Umbilical cord (tissue), 2 donors: ENCODE measurements around the gene CAPN5. TPM values are rescaled to one million over a fixed set of nuclear protein-coding genes. Genes with fewer than 3 reads are reported as not detected.

Source experiments
- DNase-seq: peaks from one replicate; pipeline ENCODE4 v3.0.0-alpha.2; 2015; ENCODE audit warnings: low spot score
- total RNA-seq: library from RNA; depleted of rRNA; stranded (reverse); fragments of >200 nt; gene quantifications from one replicate; pipeline ENCODE4 v1.2.3, GENCODE V29; 2014; ENCODE audit warnings: low replicate concordance; ENCODE audit not compliant: insufficient read depth

The CAPN5 gene
- total RNA-seq, 1 donor from 2014 or later = 2.4 TPM

DNA sequence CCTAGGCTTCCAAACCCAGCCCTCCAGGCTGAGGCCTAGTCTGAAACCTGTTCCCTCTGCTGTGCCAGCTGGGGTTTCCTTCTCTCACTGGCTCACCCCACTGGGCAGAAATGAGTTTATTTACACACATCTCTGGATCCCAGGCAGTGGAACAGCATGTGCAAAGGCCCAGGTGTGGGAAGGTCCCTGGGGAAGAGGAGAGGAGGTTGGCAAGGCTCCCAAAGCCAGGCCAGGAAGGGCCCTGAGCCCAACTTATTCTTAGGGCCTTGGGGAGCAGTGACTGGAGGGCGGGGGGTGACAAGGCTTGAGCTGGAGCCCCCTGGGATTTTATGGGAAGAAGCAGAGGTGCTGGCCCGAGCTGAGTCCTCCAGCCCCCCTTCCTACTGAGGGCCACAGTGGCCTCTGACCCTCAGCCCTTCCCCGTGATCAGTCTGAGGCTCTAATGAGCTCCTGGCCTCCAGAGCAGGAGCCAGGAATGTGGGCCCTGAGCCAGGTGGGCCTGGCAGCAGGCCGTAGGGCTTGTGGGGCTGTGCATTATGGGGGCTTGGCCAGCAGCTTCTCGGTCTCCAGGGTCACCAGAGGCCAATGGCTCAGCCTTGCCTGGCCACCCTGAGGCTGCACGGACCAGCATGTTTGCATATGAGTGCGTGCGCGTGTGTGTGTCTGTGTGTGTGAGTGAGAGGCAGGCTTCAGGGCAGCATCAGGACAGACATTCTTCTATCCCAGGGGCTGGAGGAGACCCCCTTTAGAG, 64.2 kb downstream of the CAPN5 start:
- no peak for DNase-seq

- DNase-seq = no peak
These were observed 64.8 kb downstream of the CAPN5 start for GRCh38 chr11:77131560-77131959.

DNA sequence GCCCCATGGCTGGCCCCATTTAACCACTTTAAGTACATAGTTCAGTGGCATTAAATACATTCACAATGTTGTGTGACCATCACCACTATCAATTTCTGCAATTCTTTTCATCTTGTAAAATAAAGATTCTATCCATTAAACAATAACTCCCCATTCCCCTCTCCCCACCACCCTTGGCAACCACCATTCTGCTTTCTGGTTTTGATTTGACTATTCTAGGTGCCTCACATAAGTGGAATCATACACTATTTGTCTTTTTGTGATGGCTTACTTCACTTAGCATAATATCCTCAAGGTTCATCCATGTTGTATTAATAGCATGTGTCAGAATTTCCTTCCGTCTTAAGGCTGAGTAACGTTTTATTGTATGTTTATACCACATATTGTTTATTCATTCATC, 68.3 kb downstream of the CAPN5 start:
- DNase-seq = no peak

DNA sequence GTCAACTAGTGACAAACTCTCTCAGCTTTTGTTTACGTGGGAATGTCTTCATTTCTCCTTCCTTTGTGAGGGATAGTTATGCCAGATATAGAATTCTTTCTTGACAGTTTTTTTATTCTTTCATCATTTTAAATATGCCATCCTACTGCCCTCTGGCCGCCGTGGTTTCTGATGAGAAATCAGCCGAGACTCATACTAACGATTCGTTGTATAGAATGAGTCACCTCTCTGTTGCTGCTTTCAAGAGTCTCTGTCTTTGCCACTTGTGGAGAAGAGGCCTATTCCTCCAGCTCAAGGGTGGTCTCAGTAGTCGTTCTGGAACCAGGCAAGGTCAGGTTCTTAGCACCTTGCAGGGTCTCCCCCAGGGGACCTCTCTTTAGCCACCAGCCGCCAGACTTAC, 69.3 kb downstream of the CAPN5 start:
- no peak for DNase-seq

- no peak for DNase-seq
These were observed 70.1 kb downstream of the CAPN5 start for GRCh38 chr11:77136784-77137420.

DNA sequence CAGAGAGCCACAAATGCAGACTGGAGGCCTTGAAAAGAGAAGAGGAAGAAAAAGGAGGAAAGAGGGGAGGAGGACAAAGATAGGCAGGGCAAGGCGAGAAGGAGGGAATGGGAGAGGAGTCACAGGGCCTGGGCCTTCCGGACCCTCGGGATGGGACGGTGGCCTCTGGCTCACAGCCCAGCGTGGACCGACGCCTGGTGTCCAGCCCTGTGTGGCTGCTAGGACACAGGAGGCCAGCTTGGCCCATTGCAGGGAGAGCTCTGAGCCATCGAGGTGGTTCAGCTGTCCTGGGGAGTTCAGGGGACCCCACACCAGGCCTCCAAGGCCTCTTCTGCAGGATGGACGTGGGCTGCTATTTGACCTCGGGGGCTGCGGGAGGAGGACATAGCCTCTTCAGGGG, 70.7 kb downstream of the CAPN5 start:
- DNase-seq = no peak

DNA sequence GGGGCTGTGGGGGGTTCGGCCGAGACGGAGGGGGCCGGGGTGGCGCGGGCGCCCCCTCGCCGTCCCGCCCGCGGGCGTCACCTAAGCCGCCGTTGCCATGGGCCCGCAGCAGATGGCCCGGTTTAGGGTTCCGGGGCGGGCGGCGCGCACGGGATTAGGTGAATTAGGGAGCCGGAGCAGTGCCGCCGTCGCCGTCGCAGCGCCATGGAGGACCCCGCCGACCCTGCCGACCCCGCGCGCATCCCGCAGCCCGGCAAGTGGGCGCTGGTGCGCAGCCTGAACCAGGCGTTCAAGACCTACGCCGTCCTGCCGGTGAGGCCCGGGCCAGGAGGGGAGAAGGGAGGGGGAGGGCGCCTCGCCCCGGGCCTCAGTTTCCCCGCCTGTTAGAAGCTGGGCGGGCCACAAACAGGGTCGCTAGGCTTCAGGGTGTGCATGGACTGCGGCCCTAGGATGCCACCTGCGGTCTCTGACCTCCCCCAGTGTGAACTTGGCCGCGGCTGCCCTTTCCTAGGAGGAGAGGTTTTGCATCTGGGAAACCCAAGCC, 71.4 kb downstream of the CAPN5 start:
- DNase-seq = no peak

DNA sequence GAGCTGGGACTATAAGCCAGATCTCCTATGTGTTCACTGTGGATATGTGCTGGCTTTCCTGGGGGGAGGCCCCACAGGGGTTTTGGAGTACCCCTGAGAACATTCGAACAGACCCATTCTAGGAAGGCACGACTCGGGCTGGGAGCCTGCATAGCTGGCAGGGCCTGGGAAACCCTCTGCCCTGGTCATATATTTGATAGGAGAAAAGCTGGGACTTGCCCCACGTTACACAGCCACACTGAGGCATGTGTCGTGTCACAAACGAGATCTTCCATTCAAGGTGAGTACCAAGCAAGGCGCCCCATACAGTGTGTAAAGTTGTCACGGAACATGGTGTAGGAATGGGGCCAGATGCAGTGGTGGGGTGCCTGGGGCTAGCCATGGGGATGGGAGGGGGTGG, 72.4 kb downstream of the CAPN5 start:
- no peak for DNase-seq

- peak; percentile 43 for DNase-seq
These were observed 73.6 kb downstream of the CAPN5 start for GRCh38 chr11:77140231-77140851.

DNA sequence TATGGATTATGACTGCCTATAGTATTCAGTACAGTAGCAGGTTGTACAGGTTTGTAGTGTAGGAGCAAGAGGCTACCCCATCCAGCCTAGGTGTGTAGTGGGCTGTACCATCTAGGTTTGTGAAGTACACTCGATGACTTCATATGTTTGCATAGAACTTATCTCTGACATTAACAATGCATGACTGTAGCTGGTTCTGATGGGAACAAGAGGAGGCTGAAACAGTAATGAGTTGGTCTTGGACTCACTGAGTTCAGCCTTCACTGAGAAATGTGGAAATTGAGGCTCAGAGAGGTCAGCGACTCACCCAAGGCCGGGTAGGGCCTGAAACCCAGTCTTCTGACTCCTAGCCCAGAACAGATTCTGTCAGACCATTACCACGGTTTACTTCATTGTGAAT, 74.3 kb downstream of the CAPN5 start:
- DNase-seq = peak; percentile 13

DNA sequence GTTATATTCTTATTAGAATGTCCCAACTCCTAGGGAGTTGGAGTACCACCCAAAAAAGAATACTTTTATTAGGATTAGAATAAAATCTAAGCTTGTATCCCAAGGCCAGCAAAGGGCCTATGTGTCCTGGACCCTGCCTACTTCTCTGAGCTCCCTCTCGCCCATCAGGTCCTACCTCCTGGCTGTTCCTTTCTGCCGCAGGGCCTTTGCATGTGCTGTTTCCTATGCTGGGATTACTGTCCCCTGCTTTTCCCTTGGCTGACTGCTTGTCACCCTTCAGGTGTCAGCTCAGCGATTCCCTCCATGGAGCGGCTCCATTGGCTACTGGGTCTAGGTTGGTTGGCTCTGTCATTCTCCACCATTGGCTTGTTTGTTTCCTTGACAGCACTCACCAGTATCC, 74.7 kb downstream of the CAPN5 start:
- no peak for DNase-seq

- no peak for DNase-seq
These were observed 75.6 kb downstream of the CAPN5 start for GRCh38 chr11:77142091-77142975.

DNA sequence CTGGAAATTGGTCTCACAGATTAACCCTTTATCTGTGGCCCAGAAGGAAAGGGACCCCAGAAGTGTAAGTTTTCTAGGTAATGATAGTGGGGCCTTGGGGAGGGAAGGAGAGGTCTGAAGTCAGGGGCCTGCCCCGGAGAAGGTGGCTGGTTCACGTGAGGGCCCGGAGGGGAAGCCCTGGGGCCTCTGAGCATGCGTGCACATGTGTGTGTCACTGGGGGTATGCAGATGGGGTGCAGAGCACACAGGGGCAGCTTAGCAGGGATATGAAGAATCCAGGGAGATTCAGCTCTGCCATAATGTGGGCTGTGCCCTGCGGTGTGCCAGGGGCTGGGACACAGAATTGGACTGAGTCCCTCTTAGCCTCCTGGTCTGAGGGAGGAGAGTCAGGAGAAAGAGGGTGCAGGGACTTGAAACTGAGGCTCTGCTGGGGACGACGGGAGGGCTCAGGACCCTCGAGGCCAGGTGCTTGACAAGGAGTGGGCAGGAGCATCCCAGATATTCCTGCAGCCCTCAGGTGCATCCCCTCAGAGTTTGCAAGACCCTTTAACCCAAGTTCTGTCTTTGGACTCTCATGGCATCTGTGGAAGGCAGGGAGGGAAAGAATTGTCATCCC, 76.7 kb downstream of the CAPN5 start:
- no peak for DNase-seq

- DNase-seq = no peak
These were observed 77.6 kb downstream of the CAPN5 start for GRCh38 chr11:77144196-77144856.

GRCh38 chr11:77144857-77145428, 78.2 kb downstream of the CAPN5 start:
- DNase-seq = no peak

GRCh38 chr11:77146261-77147035, 79.7 kb downstream of the CAPN5 start:
- DNase-seq = no peak

DNA sequence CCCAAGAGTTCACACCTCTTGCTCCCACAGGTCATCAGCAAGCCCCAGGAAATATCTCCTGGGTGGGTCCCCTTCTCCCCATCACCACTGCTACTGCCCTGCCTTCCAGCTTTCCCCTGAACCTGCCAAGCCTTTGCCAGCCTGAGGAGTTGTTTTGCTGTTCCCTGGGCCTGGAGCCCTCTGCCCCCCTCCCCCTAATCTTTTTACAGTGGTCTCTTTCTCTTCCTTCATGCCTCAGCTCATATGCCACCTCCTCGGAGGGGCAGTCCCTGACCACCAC, 80.2 kb downstream of the CAPN5 start:
- DNase-seq = no peak

DNA sequence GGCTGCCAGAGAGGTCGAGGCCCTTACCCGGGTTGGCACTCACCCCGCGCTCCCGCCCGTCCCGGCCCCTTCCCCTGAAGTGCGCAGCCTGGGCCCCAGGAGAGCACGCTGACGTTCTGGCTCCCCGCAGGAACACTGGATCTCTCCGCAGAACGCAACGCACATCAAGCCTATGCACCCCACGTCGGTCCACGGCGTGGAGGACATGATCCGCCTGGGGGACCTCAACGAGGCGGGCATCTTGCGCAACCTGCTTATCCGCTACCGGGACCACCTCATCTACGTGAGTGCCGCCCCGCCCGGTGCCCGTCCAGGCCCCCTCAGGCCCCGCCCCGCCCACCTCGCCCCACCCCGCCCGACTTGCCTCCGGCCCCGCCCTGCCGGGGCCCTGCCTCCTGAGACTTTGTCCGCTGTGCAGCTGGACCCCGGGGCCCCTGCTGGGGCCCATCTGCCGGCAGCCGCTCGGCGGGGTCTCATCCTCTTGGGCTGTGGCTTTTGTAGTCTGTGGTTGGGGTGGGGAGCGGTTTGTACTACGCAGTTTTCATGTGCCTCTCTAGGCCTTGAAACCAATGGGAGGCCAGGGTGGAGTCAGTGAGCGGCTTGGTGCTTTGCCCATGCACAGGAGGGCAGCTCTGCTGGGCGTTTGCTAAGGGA, 81.0 kb downstream of the CAPN5 start:
- DNase-seq = peak; percentile 47
